ENCODE measurements around the gene NTSR1.

Gene NTSR1

DNA sequence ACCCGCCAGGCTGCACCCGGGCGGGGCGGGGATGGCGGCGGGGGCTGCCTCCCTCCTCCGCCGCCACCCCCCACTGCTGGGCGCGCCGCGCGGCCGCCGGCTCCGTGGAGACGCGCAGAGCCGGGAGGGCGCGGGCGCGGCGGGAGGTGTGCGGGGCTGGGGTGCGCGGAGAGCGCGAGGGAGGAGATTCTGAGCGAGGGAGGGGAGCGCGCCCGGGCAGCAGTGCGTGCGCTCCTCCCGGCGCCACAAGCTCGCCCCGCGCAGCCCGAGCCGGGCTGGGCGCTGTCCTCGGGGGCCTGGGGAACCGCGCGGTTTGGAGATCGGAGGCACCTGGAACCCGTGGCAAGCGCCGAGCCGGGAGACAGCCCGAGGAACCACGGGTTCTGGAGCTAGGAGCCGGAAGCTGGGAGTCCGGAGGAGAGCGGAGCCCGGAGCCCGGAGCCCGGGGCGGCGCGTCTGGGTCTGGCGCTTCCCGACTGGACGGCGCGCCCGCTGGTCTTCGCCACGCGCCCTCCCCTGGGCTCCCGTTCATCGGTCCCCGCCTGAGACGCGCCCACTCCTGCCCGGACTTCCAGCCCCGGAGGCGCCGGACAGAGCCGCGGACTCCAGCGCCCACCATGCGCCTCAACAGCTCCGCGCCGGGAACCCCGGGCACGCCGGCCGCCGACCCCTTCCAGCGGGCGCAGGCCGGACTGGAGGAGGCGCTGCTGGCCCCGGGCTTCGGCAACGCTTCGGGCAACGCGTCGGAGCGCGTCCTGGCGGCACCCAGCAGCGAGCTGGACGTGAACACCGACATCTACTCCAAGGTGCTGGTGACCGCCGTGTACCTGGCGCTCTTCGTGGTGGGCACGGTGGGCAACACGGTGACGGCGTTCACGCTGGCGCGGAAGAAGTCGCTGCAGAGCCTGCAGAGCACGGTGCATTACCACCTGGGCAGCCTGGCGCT, at the start of gene NTSR1:
NTSR1 (plus strand) TSS at position 246 of the 946 bp plus-strand sequence; CDS start at position 618, 372 bp downstream.
- DNase-seq, result no peak

DNA sequence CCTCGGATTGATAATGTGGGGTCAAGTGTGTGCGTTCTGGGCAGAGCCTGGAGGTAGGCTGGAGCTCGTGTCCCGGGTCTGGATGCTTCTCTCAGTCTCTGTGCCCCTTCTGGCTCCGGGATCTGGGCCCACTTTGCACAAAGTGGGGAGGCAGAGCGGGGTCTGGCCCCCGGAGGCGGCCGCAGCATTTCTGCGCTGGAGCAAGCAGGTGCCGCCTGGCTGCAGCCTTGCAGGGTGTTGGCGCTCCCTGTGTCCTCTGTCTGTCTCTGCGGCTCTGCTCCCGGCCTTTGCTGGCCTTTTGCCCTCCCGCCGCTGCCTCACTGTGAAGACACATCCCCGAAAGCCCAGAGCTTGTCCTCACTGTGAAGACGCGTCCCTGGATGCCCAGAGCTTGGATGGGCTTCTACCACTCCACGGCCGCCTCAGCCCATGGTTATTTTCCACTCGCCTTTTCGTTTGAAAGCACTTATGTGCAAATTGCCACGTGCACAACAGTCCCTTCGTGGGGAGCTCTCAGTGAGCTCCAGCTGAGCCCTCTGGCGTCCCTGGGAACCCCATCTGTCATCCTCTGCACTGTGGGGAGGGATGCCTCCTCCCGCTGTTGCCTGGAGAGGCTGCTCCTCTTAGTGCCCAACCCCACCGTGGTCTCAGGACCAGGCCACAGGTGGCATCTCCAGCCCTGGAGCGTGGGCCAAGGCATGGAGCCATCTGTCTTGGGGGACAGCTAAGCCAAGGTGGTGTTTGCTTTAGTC, 49.0 kb upstream of the NTSR1 start:
- DNase-seq, result no peak

DNA sequence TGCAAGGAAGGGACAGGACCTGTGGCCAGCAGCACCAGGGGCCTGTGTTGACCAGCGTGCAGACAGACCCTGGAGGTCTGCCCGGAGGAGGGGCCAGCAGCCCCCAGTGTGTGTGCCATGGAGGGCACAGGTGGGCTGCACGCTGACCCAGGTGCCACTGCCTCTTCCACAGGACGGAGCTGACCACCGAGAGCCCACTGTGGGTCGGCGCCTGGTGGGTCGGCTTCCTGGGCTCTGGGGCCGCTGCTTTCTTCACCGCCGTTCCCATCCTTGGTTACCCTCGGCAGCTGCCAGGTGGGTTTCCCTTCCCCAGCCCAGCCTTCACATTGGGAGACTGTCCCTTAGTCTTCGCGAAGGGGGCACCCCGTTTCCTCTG, 48.4 kb upstream of the NTSR1 start:
- DNase-seq, result no peak

DNA sequence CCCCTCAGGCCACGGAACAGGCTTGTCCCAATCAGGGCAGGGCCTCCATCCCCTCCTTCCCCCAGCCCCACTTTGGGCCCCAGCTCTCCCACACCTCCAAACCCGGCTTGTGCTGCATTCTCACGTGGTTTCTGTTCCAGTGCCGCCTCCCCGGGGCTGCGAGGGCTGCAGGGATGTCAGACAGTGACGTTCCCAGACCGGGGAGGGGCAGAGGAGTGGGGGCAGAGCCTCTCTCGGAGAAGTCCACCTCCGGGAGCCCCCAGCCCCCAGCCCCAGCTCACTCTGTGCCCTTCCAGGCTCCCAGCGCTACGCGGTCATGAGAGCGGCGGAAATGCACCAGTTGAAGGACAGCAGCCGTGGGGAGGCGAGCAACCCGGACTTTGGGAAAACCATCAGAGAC, 47.9 kb upstream of the NTSR1 start:
- DNase-seq, result no peak

DNA sequence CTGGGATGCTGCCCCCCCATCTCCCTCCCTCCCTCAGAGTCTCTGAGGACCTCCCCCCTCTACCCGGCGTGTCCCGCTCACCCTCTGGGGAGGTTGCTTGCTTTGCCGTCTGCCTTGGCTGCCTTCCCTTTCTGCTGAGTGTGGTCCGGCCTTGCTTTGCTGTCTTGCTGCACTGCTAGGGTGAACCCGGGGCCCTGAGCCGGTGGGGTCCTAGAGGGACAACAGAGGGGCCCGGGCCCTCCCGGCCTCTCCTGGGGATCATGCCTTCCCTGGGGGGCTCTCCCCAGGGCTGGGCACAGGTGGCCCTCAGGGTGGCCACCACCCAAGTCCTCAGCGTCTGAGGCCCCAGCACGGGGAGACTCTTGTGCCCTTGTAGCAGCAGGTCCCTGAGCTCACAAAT, 47.0 kb upstream of the NTSR1 start:
- no peak for DNase-seq

DNA sequence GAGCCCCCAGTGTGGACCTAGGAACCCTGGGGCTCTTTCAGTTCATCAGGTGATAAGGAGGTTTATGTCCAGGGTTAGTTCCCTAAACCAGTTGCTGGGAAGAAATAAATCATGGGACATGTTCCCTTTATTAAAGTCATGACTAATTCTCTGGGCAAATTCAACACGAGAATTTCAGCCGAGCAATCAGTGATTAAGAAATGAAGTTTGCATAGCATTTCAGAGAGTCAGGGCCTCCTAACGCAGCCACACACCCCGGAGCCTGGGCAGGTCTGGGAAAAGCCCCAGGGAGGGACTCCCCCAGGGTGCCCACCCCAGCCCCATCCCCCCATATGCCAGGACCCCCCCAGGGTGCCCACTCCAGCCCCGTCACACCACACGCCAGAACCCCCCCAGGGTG, 46.2 kb upstream of the NTSR1 start:
- peak; percentile 92 to 93 for DNase-seq

DNA sequence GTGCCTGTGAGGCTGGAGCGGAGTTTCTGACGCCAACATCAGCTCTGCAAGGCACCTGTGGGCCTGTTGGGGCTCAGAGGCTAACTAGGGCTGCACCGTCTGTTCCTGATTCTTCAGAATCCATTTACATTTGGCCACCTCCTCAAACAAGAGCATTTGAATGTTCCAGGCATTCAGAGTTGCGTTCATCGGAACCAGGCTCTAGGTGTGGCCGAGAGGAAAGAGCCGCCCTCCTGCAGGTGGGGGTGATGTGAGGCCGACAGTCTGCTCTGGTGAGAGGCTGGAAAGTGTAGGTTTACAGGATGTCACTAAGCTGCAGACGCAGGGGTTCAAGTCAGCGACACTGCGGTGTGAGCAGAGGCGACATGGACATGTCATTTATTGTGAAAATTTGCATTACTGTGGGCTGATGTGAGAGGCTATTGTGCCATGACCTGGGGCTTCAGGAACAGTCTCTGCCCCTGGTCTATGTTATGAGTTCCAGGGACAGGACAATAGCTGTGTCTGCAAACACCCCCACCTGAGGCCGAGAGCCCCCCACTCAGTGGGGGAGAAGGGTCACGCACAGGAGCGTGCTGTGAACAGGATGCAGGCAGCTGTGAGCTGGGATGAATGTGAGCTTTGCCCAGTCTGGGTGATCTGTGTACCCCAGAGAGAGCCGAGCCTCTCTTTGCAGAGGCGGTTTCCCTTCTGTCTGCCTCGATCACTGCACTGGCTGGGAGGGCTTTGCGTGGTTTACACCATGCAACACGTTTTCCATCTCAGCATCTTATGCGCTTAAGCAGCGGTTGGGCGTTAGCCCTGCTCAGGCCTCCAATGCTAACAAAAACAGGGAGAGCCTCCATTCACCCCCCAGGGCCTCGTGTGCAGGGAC, 45.3 kb upstream of the NTSR1 start:
- DNase-seq, result no peak

DNA sequence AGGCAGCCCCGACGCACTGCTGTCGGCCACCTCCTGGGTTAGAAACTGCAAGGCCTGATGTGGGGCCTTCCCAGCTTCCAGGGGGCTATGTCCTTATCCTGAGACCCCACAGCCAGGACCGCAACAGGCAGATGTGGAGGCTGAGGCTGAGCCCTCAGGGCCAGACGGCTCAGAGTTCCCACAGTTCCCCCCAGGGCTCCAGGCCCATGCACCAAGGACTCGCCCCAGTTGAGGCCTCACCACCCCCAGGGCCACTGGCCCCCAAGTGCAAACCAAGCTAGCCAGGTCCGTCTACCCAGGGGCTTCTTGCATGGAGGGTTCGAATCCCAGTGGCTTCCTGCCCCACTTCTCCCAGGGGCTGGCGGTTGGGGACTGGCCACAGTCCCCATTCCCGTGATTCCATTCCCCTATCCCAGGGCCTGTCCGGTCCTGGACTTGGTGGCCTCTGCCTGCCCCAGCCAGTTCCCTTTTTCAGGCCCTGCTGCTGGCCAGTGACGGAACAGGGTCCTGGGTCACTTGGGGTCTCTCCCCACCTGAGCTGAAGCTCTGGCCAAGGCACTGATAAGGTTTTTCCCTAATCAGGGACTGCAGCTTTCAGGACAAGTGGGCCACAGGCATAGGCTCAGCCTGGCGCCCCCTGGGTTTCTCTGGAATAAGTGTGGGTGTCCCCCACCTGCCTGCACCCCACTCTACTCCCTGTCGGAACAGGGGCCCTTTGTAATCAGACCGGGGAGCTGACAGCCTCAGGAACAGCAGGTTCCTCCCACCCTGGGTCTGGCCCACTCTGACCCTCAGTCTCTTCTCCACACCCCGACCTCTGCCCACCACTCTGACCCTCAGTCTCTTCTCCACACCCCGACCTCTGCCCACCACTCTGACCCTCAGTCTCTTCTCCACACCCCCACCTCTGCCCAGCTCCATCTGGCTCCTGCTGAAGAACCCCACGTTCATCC, 44.3 kb upstream of the NTSR1 start:
- no peak for DNase-seq

DNA sequence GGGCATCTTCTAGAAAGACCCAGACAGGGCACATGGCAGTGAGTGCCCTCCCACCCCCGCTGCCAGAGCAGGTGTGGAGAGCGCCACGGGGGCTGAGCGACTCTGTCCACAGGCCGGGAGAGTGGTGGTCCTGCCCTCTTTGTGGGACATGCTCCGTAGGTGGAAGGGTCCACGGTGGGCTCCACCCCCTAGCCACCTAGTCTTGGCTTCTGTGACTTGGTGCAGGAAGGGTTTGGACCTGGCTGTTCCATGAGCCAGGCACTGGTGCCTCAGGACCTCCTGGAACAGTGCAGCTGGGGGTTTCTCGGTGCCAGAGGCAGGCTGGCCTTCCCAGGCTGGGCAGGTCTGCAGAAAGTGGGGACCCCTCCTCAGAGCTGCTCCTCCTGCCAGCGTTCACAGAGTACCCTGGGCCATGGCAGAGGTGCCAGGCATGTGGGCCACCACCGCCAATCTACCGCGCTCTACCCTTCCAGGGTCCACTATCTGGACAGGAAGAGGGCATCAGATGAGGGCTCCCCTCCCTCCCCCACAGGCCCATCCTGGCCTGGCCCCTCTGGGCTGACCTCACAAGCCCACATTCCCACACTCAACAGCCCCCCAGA, 43.4 kb upstream of the NTSR1 start:
- DNase-seq, result no peak

DNA sequence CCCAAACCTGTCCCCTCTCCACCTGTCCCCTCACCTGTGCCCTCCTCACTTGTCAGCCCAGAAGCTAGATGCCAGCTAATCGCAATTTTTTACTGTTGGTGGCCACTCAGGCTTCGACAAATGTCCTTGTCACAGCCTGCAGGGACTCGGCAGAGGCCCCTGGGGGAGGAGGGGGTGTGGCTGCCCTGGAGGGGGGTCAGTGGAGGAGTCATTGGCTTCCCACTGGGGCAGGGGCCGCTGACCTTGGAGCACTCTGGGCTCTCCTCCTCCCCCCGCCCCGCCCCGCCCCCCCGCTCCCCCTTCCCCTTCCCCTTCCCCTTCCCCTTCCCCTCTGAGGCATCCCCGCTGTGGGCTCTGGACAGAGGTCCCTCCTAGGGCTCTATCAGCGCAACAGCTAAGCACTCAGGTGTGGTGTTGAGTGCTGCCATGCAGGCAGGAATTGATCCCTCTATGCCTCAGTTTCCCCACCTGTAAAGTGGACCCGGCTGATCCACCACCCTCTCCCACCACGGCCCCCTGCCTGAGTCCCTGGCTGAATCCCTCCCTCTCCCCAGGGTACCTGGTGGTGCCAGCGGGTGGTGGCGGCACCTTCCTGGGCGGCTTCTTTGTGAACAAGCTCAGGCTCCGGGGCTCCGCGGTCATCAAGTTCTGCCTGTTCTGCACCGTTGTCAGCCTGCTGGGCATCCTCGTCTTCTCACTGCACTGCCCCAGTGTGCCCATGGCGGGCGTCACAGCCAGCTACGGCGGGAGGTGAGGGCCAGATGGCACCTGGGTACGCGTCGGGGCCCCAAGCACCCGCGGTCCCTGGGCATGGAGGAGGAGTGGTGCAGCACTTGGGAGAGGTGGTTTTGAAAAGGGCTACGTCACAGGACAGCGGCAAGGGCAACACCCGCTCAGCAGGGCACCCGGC, 42.6 kb upstream of the NTSR1 start:
- no peak for DNase-seq

DNA sequence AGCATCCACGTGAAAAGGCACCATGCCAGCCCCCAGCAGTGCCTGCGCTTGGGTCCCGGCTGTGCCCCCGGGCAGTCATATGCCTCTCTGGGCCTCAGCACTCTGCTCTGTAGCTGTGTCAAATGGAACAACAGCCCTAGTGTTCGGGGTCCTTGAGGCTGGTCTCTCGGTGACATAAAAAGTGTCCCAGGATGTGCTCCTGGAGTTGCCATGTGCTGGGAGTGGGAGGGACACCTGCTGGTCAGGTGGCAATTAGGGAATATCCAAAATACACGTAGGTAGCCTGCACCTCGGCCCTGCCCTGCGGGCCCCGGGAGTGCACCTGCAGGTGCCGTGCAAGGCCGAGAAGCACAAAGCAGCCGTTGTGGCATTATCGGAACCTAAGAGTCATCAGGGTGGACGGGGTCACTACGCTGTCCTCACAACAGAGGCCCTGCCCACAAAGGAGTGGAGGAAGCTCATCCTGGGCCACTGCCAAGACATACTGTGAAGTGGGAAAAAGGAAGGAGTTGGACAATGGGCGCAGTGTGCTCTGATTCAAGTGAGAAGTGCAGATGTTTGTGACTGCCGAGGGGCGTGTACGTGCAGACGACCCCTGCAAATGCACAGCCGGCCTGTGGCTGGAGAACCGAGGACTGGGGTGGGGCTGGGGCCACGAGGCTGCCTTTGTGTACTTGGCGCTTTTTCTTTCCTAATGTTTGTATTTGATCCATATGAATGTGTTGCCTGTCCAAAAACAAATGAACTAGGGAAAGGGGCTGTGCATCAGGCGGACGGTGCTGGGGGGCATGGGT, 41.7 kb upstream of the NTSR1 start:
- peak; percentile 80 to 81 for DNase-seq

DNA sequence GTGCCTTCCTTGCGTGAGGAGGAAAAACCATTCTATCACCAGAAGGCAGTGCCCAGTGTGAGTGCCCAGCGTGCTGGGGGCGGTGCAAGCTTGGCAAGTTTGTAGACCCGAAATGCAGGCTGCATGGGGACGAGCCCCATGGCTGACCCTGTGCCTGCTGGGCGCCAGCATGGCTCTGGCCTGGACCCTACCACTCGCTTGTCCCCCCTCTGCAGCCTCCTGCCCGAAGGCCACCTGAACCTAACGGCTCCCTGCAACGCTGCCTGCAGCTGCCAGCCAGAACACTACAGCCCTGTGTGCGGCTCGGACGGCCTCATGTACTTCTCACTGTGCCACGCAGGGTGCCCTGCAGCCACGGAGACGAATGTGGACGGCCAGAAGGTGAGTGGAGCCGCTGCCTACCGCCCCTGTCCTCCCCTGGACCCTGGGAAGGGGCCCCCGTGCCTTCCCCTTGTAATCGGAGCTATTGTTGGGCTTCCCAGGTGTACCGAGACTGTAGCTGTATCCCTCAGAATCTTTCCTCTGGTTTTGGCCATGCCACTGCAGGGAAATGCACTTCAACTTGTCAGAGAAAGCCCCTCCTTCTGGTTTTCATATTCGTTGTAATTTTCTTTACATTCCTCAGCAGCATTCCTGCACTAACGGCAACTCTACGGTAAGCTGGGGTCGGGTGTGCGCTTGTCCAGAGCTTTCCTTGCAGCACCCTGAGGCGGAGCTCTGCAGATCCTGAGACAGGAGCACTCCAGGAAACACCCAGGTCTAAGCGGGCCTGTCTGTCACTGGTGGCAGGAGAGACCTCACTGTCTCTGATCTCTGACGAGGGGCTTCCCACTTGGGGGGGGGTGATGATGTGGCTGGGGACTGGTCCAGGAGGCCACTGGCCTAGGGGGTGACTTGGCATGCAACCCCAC, 40.9 kb upstream of the NTSR1 start:
- no peak for DNase-seq

DNA sequence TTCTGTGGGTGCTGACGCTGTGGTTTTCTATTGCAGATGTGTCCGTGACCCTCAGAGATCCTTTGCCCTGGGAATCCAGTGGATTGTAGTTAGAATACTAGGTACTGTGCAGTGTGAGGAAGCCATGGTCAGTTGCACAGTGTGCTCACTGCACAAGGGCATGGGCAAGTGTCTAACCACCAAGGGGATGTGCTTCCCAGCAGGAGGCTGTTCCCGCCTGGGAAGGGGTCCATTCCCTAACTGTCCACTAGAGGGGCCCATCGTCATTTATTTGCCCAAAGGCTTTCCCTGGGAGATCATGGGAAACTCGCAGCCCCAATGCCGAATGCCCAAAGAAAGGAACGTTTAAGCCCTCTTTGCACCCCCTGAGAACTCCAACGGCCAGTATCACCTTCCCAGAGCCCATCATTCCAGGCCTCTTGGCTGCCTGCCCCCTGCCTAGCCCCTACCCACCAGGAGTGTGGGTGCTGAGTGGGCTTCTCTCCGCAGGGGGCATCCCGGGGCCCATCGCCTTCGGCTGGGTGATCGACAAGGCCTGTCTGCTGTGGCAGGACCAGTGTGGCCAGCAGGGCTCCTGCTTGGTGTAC, 40.1 kb upstream of the NTSR1 start:
- peak; percentile 49 to 87 for DNase-seq

DNA sequence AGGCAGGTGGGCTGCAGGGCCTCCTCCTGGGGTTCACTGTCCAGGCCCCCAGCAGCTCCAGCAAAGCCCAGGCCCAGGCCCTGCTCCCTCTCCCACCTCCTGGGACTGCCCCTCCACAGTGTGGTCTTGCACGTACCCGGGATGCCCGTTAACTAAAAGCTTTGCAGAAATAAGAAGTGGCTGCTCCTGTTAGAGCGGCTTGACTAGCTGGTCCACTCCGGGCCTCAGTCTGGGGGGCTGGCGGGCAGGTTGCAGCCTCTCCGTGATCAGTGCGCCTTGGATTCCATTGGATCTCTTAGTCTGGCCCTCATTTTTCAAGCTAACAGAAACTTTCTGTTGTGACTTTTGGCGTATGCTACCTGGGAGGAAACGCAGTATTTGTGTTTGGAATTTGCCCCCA, 39.4 kb upstream of the NTSR1 start:
- no peak for DNase-seq

DNA sequence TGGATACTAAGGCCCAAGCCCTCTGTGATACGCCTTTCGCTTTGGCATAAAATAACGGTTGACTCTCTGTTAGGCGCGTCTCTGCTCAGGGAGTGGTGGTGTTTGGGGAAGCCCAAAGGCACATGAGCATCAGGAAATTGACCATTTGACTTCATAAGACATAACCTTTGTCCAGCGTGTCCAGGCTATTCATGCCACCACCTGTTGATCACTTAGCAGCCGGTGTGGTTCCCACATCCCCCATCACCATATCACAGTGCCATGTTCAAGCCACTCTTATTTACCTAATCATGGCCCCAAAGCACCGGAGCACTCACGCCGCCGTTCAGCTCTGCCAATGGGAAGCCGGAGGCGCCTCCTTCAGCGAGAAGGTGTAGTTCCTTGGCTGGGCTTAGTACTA, 38.5 kb upstream of the NTSR1 start:
- DNase-seq, result no peak

DNA sequence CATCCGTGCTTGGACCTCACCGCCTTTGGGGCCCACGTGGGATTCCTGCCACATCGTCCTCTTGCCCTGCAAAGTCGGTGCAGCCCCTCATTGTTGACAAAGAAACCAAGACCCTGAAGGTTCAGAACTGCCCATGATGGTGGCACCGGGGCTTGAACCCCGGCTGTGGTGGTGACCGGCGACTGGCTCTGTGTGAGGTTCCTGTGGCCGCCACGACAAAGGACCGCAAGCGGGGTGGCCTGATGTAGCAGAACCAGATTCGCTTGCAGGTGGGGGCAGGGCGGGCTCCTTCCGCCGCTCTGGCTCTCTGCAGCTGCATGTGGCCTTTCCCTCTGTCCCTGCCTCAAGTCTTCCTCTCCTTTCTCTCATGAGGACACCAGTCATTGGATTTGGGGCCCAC, 37.6 kb upstream of the NTSR1 start:
- DNase-seq, result no peak

DNA sequence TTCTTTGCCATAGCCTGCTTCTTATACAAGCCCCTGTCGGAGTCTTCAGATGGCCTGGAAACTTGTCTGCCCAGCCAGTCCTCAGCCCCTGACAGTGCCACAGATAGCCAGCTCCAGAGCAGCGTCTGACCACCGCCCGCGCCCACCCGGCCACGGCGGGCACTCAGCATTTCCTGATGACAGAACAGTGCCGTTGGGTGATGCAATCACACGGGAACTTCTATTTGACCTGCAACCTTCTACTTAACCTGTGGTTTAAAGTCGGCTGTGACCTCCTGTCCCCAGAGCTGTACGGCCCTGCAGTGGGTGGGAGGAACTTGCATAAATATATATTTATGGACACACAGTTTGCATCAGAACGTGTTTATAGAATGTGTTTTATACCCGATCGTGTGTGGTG, 36.9 kb upstream of the NTSR1 start:
- DNase-seq, result peak; percentile 39 to 57

DNA sequence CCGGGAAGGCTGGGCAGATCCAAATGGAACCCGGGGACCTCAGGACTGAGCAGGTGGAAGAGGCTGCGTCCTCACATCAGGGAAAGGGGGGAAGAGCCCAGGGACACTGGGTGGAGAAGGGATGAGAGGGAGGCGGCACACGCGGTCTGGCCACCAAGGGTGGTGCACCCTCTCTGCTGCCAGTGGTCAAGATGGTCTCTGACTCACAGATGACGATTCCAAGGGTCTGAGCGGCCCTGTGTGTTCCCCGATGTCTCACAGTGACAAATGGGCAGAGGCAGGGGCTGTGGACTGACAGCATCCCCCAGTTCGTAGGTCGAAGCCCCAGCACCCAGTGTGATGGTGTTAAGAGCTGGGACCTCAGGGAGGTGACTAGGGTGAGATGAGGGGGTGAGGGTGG, 34.3 kb upstream of the NTSR1 start:
- no peak for DNase-seq

Data from inflammatory macrophage treated with lipopolysaccharide for 1 hour (primary cell).